Measurements from ENCODE around the gene ZKSCAN2.

ZKSCAN2 gene

DNA sequence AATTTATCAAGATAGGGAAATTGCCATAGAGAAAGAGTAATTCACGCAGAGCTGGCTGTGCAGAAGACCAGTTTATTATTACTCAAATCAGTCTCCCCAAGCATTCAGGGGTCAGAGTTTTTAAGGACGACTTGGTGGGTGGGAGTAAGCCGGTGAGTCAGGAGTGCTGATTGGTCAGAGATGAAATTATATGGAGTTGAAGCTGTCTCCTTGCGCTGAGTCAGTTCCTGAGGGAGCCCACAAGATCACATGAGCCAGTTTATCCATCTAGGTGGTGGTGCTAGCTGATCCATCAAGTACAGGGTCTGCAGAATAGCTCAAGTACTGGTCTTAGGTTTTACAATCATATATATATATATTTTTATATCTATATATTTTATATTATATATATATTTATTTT is 46.9 kb downstream of the ZKSCAN2 start:
- Histone ChIP-seq H3K9me3 (ENCODE audit: severe bottlenecking) (no peaks in the 10 kb centered on the region), H3K4me1 (ENCODE audit: insufficient read depth, poor library complexity, severe bottlenecking) (no peaks in the 10 kb centered on the region), H3K36me3 (ENCODE audit: low read depth) (no peaks in the 10 kb centered on the region), H3K27ac (ENCODE audit: poor library complexity, severe bottlenecking) (no peak overlapping the region), H3K4me3 (ENCODE audit: severe bottlenecking) (no peak overlapping the region), H3K27me3 (ENCODE audit: insufficient read depth, poor library complexity, severe bottlenecking) (no peaks in the 10 kb centered on the region)
- ATAC-seq (ENCODE audit: low read depth) (peak; percentile 51; the same call in 2 of the 3 replicates), DNase-seq (ENCODE audit: low spot score) (no peak)
- TF ChIP-seq CTCF (IDR thresholded peaks at IDR 0.05; ENCODE audit: poor library complexity, severe bottlenecking), result no peak

DNA sequence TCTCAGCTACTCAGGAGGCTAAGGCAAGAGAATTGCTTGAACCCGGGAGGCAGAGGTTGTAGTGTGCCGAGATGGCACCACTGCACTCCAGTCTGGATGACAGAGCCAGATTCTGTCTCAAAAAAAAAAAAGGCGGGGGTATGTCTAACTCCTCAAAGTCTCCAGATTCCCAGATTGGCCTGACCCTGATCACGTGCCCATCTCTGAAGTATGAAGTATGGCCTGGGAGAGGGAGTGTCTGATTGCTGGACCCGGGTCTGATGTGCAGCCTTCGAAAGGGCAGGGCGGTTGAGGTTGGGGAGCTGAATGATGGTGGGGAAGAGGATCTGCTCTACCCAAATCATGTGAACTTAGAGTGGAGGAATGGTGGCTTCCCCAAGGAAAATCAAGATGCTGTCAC is 58.2 kb downstream of the ZKSCAN2 start:
- Histone ChIP-seq H3K9me3 (ENCODE audit: severe bottlenecking) (no peaks in the 10 kb centered on the region), H3K27ac (ENCODE audit: poor library complexity, severe bottlenecking) (no peak overlapping the region), H3K4me1 (ENCODE audit: insufficient read depth, poor library complexity, severe bottlenecking) (no peaks in the 10 kb centered on the region), H3K36me3 (ENCODE audit: low read depth) (no peaks in the 10 kb centered on the region), H3K27me3 (ENCODE audit: insufficient read depth, poor library complexity, severe bottlenecking) (no peaks in the 10 kb centered on the region), H3K4me3 (ENCODE audit: severe bottlenecking) (no peak overlapping the region)
- TF ChIP-seq CTCF (IDR thresholded peaks at IDR 0.05; ENCODE audit: poor library complexity, severe bottlenecking), result no peak
- DNase-seq (ENCODE audit: low spot score) (no peak), ATAC-seq (ENCODE audit: low read depth) (no peak)

GRCh38 chr16:25198021-25198420 is 59.6 kb downstream of the ZKSCAN2 start:
- Histone ChIP-seq H3K36me3 (ENCODE audit: low read depth) (no peaks in the 10 kb centered on the region), H3K4me3 (ENCODE audit: severe bottlenecking) (no peak overlapping the region), H3K9me3 (ENCODE audit: severe bottlenecking) (no peaks in the 10 kb centered on the region), H3K4me1 (ENCODE audit: insufficient read depth, poor library complexity, severe bottlenecking) (no peaks in the 10 kb centered on the region), H3K27me3 (ENCODE audit: insufficient read depth, poor library complexity, severe bottlenecking) (no peaks in the 10 kb centered on the region), H3K27ac (ENCODE audit: poor library complexity, severe bottlenecking) (no peak overlapping the region)
- TF ChIP-seq CTCF (IDR thresholded peaks at IDR 0.05; ENCODE audit: poor library complexity, severe bottlenecking), result no peak
- DNase-seq (ENCODE audit: low spot score) (no peak), ATAC-seq (ENCODE audit: low read depth) (0 out of 3 replicates have a peak, but pooled peaks have one; percentile 45)

GRCh38 chr16:25194273-25194878 is 63.3 kb downstream of the ZKSCAN2 start:
- Histone ChIP-seq H3K27ac (ENCODE audit: poor library complexity, severe bottlenecking) (no peak overlapping the region), H3K4me1 (ENCODE audit: insufficient read depth, poor library complexity, severe bottlenecking) (no peaks in the 10 kb centered on the region), H3K4me3 (ENCODE audit: severe bottlenecking) (no peak overlapping the region), H3K9me3 (ENCODE audit: severe bottlenecking) (no peaks in the 10 kb centered on the region), H3K27me3 (ENCODE audit: insufficient read depth, poor library complexity, severe bottlenecking) (no peaks in the 10 kb centered on the region), H3K36me3 (ENCODE audit: low read depth) (no peaks in the 10 kb centered on the region)
- ATAC-seq (ENCODE audit: low read depth) (no peak), DNase-seq (ENCODE audit: low spot score) (no peak)
- TF ChIP-seq CTCF (IDR thresholded peaks at IDR 0.05; ENCODE audit: poor library complexity, severe bottlenecking), result no peak

GRCh38 chr16:25192096-25192495 is 65.5 kb downstream of the ZKSCAN2 start:
- TF ChIP-seq CTCF (IDR thresholded peaks at IDR 0.05; ENCODE audit: poor library complexity, severe bottlenecking), result no peak
- no peaks in the 10 kb centered on the region for H3K9me3 ChIP-seq (ENCODE audit: severe bottlenecking)
- H3K4me1 ChIP-seq (ENCODE audit: insufficient read depth, poor library complexity, severe bottlenecking), result no peaks in the 10 kb centered on the region
- H3K27me3 ChIP-seq (ENCODE audit: insufficient read depth, poor library complexity, severe bottlenecking), result no peaks in the 10 kb centered on the region
- no peak for ATAC-seq (ENCODE audit: low read depth)
- H3K4me3 ChIP-seq (ENCODE audit: severe bottlenecking), result no peak overlapping the region
- H3K27ac ChIP-seq (ENCODE audit: poor library complexity, severe bottlenecking), result no peak overlapping the region
- DNase-seq (ENCODE audit: low spot score), result no peak
- H3K36me3 ChIP-seq (ENCODE audit: low read depth), result no peaks in the 10 kb centered on the region

Measured in RWPE2 (cell line).